Liver (tissue), 9 donors: ENCODE results near the gene ANO10. TPM values are rescaled to one million over a fixed set of nuclear protein-coding genes. Genes with fewer than 3 reads are reported as not detected.

ENCODE experiments used
- DNase-seq: peaks from one replicate; pipeline ENCODE4 v3.0.0-alpha.2; 2017; ENCODE audit warnings: low spot score
- H3K27ac ChIP-seq, 2 donors: one replicate each; pipeline ENCODE4 v1.7.0; 2013; ENCODE audit warnings: inconsistent platforms in 2 of 2, low read length in 2 of 2, control low read depth in 1 of 2, low read depth in 1 of 2, mild to moderate bottlenecking in 1 of 2
- H3K27me3 ChIP-seq, 4 donors: one replicate each; pipeline versions ENCODE4 v1.6.1 to v1.7.0; 2013; ENCODE audit warnings: low read length in 3 of 4, inconsistent platforms in 1 of 4, mild to moderate bottlenecking in 1 of 4, moderate library complexity in 1 of 4; ENCODE audit not compliant: control insufficient read depth in 4 of 4, insufficient read depth in 4 of 4
- H3K36me3 ChIP-seq, 4 donors: one replicate each; pipeline versions ENCODE4 v1.6.1 to v1.7.0; 2013; ENCODE audit warnings: low read length in 3 of 4, mild to moderate bottlenecking in 3 of 4, low read depth in 1 of 4, moderate library complexity in 1 of 4; ENCODE audit not compliant: control insufficient read depth in 4 of 4, insufficient read depth in 3 of 4
- H3K4me1 ChIP-seq, 4 donors: one replicate each; pipeline versions ENCODE4 v1.6.1 to v1.7.0; 2013; ENCODE audit warnings: low read length in 3 of 4, mild to moderate bottlenecking in 3 of 4, moderate library complexity in 1 of 4; ENCODE audit not compliant: control insufficient read depth in 4 of 4, insufficient read depth in 4 of 4
- H3K4me3 ChIP-seq, 3 donors: one replicate each; pipeline versions ENCODE4 v1.6.1 to v1.7.0; 2013; ENCODE audit warnings: low read length in 3 of 3, control low read depth in 1 of 3, low read depth in 1 of 3, mild to moderate bottlenecking in 1 of 3
- H3K9ac ChIP-seq, 2 donors: one replicate each; pipeline ENCODE4 v1.7.0; 2013; ENCODE audit warnings: low read length in 2 of 2, mild to moderate bottlenecking in 2 of 2, moderate library complexity in 2 of 2, control low read depth in 1 of 2, low read depth in 1 of 2
- H3K9me3 ChIP-seq, 4 donors: one replicate each; pipeline versions ENCODE4 v1.6.1 to v1.7.0; 2013; ENCODE audit warnings: low read length in 3 of 4; ENCODE audit not compliant: control insufficient read depth in 4 of 4
- ATF3 ChIP-seq: IDR thresholded peaks from 2 replicates; pipeline ENCODE4 v1.6.1; 2016; ENCODE audit warnings: antibody characterized with exemption
- CTCF ChIP-seq: fragments of 150-350 bp; IDR thresholded peaks from 2 replicates; pipeline ENCODE4 v1.5.1; 2017; ENCODE audit warnings: improper control_type of control experiment, low read depth, low read length; ENCODE audit not compliant: missing input control
- EGR1 ChIP-seq, 2 donors: IDR thresholded peaks; 2 replicates each; pipeline ENCODE4 v1.6.1; 2016 to 2018; ENCODE audit warnings: antibody characterized with exemption in 2 of 2, low read depth in 2 of 2
- FOXA1 ChIP-seq: IDR thresholded peaks from 2 replicates; pipeline ENCODE4 v1.6.1; 2016; ENCODE audit warnings: antibody characterized with exemption
- FOXA2 ChIP-seq: IDR thresholded peaks from 2 replicates; pipeline ENCODE4 v1.6.1; 2016; ENCODE audit warnings: antibody characterized with exemption
- GABPA ChIP-seq, 2 donors: IDR thresholded peaks in 1 of 2; conservative IDR thresholded peaks in 1 of 2; 2 replicates each; pipeline ENCODE4 v1.6.1; 2016; ENCODE audit warnings: antibody characterized with exemption in 2 of 2, mild to moderate bottlenecking in 1 of 2, moderate library complexity in 1 of 2
- HNF4A ChIP-seq, 2 donors: conservative IDR thresholded peaks; 2 replicates each; pipeline ENCODE4 v1.6.1; 2016; ENCODE audit warnings: antibody characterized with exemption in 2 of 2, mild to moderate bottlenecking in 2 of 2
- HNF4G ChIP-seq: IDR thresholded peaks from 2 replicates; pipeline ENCODE4 v1.6.1; 2016; ENCODE audit warnings: antibody characterized with exemption
- JUND ChIP-seq, 2 donors: IDR thresholded peaks; 2 replicates each; pipeline ENCODE4 v1.6.1; 2016; ENCODE audit warnings: antibody characterized with exemption in 2 of 2
- NR2F2 ChIP-seq: IDR thresholded peaks from 2 replicates; pipeline ENCODE4 v1.6.1; 2016; ENCODE audit warnings: antibody characterized with exemption
- RAD21 ChIP-seq, 2 donors: IDR thresholded peaks; 2 replicates each; pipeline ENCODE4 v1.6.1; 2016; ENCODE audit warnings: antibody characterized with exemption in 2 of 2, mild to moderate bottlenecking in 2 of 2
- REST ChIP-seq: IDR thresholded peaks from 2 replicates; pipeline ENCODE4 v1.6.1; 2016; ENCODE audit warnings: antibody characterized with exemption, mild to moderate bottlenecking
- RXRA ChIP-seq, 2 donors: IDR thresholded peaks; 2 replicates each; pipeline ENCODE4 v1.6.1; 2017 to 2018; ENCODE audit warnings: antibody characterized with exemption in 2 of 2, mild to moderate bottlenecking in 1 of 2
- SP1 ChIP-seq: IDR thresholded peaks from 2 replicates; pipeline ENCODE4 v1.6.1; 2018; ENCODE audit warnings: antibody characterized with exemption, mild to moderate bottlenecking
- TAF1 ChIP-seq: conservative IDR thresholded peaks from 2 replicates; pipeline ENCODE4 v1.6.1; 2016; ENCODE audit warnings: antibody characterized with exemption, mild to moderate bottlenecking
- ZBTB33 ChIP-seq: IDR thresholded peaks from 2 replicates; pipeline ENCODE4 v1.6.1; 2016; ENCODE audit warnings: antibody characterized with exemption
- polyA plus RNA-seq, 2 donors: library from polyadenylated mRNA; stranded (reverse) in 1 of 2; unstranded in 1 of 2; fragments of 200-250 nt in 1 of 2; fragments of >200 nt in 1 of 2; fragmentation: Nextera tagmentation in 1 of 2; extraction: Ambion mirVana in 1 of 2; gene quantifications; one replicate each; pipeline versions ENCODE4 v1.2.1 to v1.2.3, GENCODE V29; 2013 to 2015
- total RNA-seq, 2 donors: library from RNA; depleted of rRNA; stranded (reverse); fragments of >200 nt; gene quantifications; one replicate each; pipeline ENCODE4 v1.2.3, GENCODE V29; 2014
- donor health status: healthy.
- donor health status: healthy.
- donor health status: healthy.
- donor health status: healthy.
- donor health status: healthy.

Gene ANO10
- total and polyA plus RNA-seq, 4 donors = 5.6 to 8.7 (median 6.8) TPM

GRCh38 chr3:43328653-43329052, 293.2 kb downstream of the ANO10 start:
- no peaks in the 10 kb centered on the region for H3K9me3 ChIP-seq
- H3K4me1 ChIP-seq = peaks cover 5 to 21% (median 14%) of the 10 kb centered on the region in 4 donors
- no peak for DNase-seq
- peaks cover 0 to 11% (median 5%) of the 10 kb centered on the region in 4 donors for H3K36me3 ChIP-seq
- H3K4me3 ChIP-seq = no peak overlapping the region
- H3K9ac ChIP-seq = no peak overlapping the region
- H3K27me3 ChIP-seq = no peaks in the 10 kb centered on the region
- TF ChIP-seq RAD21 (IDR thresholded peaks at IDR 0.05) = no peak
- no peak for TF ChIP-seq SP1
- TF ChIP-seq FOXA2 = no peak
- no peak for TF ChIP-seq RXRA (IDR thresholded peaks at IDR 0.05)
- TF ChIP-seq CTCF = no peak
- no peak for TF ChIP-seq FOXA1
- no peak for TF ChIP-seq TAF1
- no peak for TF ChIP-seq ATF3
- no peak for TF ChIP-seq ZBTB33
- TF ChIP-seq JUND (IDR thresholded peaks at IDR 0.05) = no peak
- TF ChIP-seq EGR1 (IDR thresholded peaks at IDR 0.05; ENCODE audit: low read depth in 2 of 2) = no peak
- TF ChIP-seq REST = no peak
- no peak for TF ChIP-seq HNF4A (conservative IDR thresholded peaks at IDR 0.05)
- TF ChIP-seq HNF4G = no peak
- TF ChIP-seq GABPA (IDR thresholded peaks at IDR 0.05 in 1 of 2, conservative IDR thresholded peaks at IDR 0.05 in 1 of 2) = no peak
- H3K27ac ChIP-seq = no peak overlapping the region

- TF ChIP-seq ZBTB33 = no peak
- TF ChIP-seq NR2F2 = no peak
- no peak for TF ChIP-seq RXRA (IDR thresholded peaks at IDR 0.05)
- no peak for TF ChIP-seq EGR1 (IDR thresholded peaks at IDR 0.05; ENCODE audit: low read depth in 2 of 2)
- no peak for TF ChIP-seq HNF4G
- no peak for TF ChIP-seq HNF4A (conservative IDR thresholded peaks at IDR 0.05)
- no peak for TF ChIP-seq TAF1
- TF ChIP-seq JUND (IDR thresholded peaks at IDR 0.05) = no peak
- no peak for TF ChIP-seq RAD21 (IDR thresholded peaks at IDR 0.05)
- no peak for TF ChIP-seq FOXA2
- TF ChIP-seq ATF3 = no peak
- TF ChIP-seq REST = no peak
- TF ChIP-seq SP1 = no peak
- Histone ChIP-seq H3K9ac (no peak overlapping the region), H3K9me3 (no peaks in the 10 kb centered on the region), H3K36me3 (peaks cover 0 to 4% (median 2%) of the 10 kb centered on the region in 4 donors), H3K27ac (no peak overlapping the region), H3K4me3 (no peak overlapping the region), H3K4me1 (peaks cover 5 to 21% (median 14%) of the 10 kb centered on the region in 4 donors), H3K27me3 (no peaks in the 10 kb centered on the region)
- DNase-seq = no peak
These were observed 294.2 kb downstream of the ANO10 start for GRCh38 chr3:43327582-43327979.
